ENCODE results near the gene DUSP28. TPM values are rescaled to one million over a fixed set of nuclear protein-coding genes. Genes with fewer than 3 reads are reported as not detected.
A peak's percentile ranks its signal among the peaks of the same experiment; 100 is the strongest.

DUSP28 gene
- total and polyA plus RNA-seq, 2 of the 13 experiments (the other 11 are each of a cell fraction or from before 2014, with no cell fraction given), result 5.2 to 8.6 TPM

GRCh38 chr2:240573516-240574385, 13.6 kb downstream of the DUSP28 start:
- POLR2A ChIA-PET, result interaction anchor here (2.8 kb wide), 1 partner anchor 13 kb away, joined by 9 read pairs; the partner anchor contains the start of gene DUSP28
- no peak overlapping the region for H3K9ac ChIP-seq (ENCODE audit: insufficient read depth, low read depth, low read length)
- in situ Hi-C loops (cut with HindIII; ENCODE audit: extremely low pct_ligation_motif_present, low pct_unique_long_range_greater_than_20kb) (loop anchor here (25.0 kb wide), 1 partner anchor 639 kb away; no protein-coding TSS in a partner anchor), intact Hi-C loops (cut with micrococcal nuclease; ENCODE audit: unreplicated experiment) (no loop called here)
- no peak overlapping the region for H3K27ac ChIP-seq (ENCODE audit: extremely low read length, insufficient read depth, low read length)
- H3K4me2 ChIP-seq (ENCODE audit: low read depth, low read length), result no peak overlapping the region
- BruUV-seq (replicated peaks), result no TSS peak
- peaks cover 24% of the 10 kb centered on the region for H3K4me1 ChIP-seq (ENCODE audit: insufficient read depth, low read length)
- FAIRE-seq (no peak), ATAC-seq (no peak), DNase-seq (ENCODE audit: low spot score) (no peak)
- H3K79me2 ChIP-seq (ENCODE audit: insufficient read depth, low read length), result peaks cover 13% of the 10 kb centered on the region
- H3K9me3 ChIP-seq (ENCODE audit: low read length), result no peaks in the 10 kb centered on the region
- H4K20me1 ChIP-seq (ENCODE audit: insufficient read depth, low read length), result no peaks in the 10 kb centered on the region; the same call in 1 of the 2 replicates
- no peak overlapping the region for H2AFZ ChIP-seq (ENCODE audit: low read length)
- CTCF ChIA-PET (ENCODE audit: low intra/inter-chr PET ratio, low total read pairs), result no interaction called here
- TF ChIP-seq RBFOX2 (IDR thresholded peaks at IDR 0.05; ENCODE audit: low read depth, low read length) (peak; percentile 62), POLR2G (IDR thresholded peaks at IDR 0.05; ENCODE audit: low read depth, low read length) (peak; percentile 55), KLF12 (CRISPR knock-in tag; IDR thresholded peaks at IDR 0.05; ENCODE audit: borderline replicate concordance) (no peak), ZNF782 (CRISPR knock-in tag; IDR thresholded peaks at IDR 0.05; ENCODE audit: borderline replicate concordance) (0 out of 2 replicates have a peak, but pooled peaks have one; percentile 37), POLR2A (IDR thresholded peaks at IDR 0.05; ENCODE audit: insufficient read depth in 1 of 2, low read depth in 2 of 2, low read length in 2 of 2) (0 out of 4 replicates have a peak, but pooled peaks of 1 of the 2 experiments have one; percentile 2), SAP130 (CRISPR knock-in tag; IDR thresholded peaks at IDR 0.05; ENCODE audit: low read depth) (no peak), JUND (CRISPR knock-in tag; IDR thresholded peaks at IDR 0.05) (no peak), TEAD3 (CRISPR knock-in tag; optimal IDR thresholded peaks at IDR 0.05; ENCODE audit: borderline replicate concordance) (no peak), AGO2 (optimal IDR thresholded peaks at IDR 0.05; ENCODE audit: low read depth, low read length) (peak; percentile 76), ZNF570 (CRISPR knock-in tag; IDR thresholded peaks at IDR 0.05; ENCODE audit: borderline replicate concordance) (no peak), AGO1 (IDR thresholded peaks at IDR 0.05; ENCODE audit: low read depth, low read length, poor library complexity, severe bottlenecking) (peak; percentile 35)
- no peaks in the 10 kb centered on the region for H3K27me3 ChIP-seq (ENCODE audit: control insufficient read depth in 1 of 2, insufficient read depth in 2 of 2, low read length in 2 of 2)
- H3K4me3 ChIP-seq (replicated peaks in 1 of 3; ENCODE audit: insufficient read depth in 1 of 3, low read depth in 2 of 3, low read length in 3 of 3), result no peak overlapping the region
- H3K36me3 ChIP-seq (replicated peaks in 1 of 2; ENCODE audit: control insufficient read depth in 1 of 2, insufficient read depth in 2 of 2, low read length in 2 of 2), result peaks cover 0 to 14% of the 10 kb centered on the region in 2 experiments; a peak in 3 of 5 replicates
- 94% methylated on average over 21 of the region's 37 CpGs for WGBS (ENCODE audit: low lambda C conversion rate)
